Kasumi-1 (cell line): ENCODE measurements around the gene TMEM161B.
"Not testable (repeated sequence)": the region's sequence is repeated elsewhere in the genome, so short reads cannot be mapped to it uniquely, and the experiment has no call there.

ENCODE experiments used
- DNase-seq, 2 experiments: peaks; one replicate each; lab custom pipeline; 2025; lab: John Stamatoyannopoulos, UW

TMEM161B gene

DNA sequence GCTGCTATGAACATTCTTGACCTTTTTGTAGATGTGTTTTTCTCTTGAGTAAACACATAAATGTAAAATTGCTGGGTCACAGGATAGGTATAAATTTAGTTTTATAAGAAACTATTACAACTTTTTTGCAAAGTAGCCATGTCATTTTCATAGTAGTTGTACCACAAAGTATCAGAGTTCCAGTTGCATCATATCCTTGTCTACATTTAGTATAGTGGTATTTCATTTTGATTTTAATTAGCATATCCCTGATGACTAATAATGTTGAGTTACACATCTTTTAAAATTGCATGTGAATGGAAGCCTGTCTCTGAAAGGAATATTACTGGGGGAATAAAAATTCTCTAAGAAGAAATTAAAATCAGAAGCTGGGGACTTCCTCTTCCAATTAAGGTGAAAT is 85.4 kb downstream of the TMEM161B start:
- no peak for DNase-seq

DNA sequence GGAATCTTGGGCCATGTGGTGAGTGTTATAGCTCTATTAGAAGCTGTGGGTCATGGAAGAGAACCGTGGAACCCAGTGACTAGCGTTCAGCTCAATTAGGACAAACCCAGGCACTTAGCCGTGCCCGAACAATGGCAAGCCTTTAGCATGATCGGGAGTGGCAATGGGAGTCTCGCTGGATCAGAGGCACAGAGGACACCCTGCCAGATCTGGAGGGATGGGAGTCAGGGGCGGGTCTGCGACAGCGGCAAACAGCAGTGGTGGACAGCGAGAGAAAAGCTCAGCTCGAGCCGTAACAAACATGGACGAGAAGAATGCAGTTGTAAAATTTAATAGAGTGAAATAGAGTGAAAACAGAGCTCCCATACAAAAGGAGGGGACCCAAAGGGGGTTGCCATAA is 91.2 kb downstream of the TMEM161B start:
- DNase-seq: not testable (repeated sequence)

DNA sequence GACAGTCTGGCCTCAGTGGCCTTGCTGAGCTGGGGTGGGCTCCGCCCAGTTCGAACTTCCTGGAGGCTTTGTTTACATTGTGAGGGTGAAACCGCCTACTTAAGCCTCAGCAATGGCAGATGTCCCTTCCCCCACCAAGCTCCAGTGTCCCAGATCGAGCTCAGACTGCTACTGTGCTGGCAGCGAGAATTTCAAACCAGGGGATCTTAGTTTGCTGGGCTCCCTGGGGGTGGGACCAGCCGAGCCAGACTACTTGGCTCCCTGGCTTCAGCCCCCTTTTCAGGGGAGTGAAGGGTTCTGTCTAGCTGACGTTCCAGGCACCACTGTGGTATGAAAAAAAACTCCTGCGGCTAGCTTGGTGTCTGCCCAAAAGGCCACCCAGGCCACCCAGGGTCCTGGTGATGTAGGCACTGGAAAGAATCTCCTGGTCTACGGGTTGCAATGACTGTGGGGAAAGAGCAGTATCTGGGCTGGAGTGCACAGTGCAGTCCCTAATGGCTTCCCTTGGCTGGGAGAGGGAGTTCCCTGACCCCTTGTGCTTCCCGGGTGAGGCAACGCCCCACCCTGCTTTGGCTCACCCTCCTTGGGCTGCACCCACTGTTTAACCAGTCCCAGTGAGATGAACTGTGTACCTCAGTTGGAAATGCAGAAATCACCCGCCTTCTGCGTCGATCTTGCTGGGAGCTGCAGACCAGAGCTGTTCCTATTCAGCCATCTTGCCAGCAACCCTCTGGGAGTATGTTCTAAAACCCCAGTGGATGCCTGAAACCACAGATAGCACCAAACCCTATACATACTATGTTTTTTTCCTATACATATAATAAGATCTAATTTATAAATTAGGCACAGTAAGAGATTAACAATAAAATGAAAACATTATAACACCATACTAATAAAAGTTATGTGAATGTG is 95.5 kb downstream of the TMEM161B start:
- no peak for DNase-seq

DNA sequence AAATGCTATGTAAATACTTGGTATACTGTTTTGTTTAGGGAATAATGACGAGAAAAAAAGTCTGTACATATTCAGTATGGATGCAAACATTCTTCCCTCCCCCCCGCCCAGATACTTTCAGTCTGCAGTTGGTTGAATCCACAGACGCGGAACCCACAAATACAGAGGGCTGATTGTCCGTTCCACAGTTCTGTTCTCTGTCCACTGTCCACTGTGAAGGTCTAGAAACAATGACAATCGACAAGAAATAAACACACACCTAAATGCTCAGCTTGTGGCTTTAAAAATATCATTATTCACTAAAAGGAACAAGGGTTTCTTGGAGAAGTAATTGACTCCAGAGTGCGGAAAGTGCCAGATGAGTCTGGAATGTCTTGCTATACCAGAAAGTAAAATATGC is 109.1 kb downstream of the TMEM161B start:
- DNase-seq: no peak

DNA sequence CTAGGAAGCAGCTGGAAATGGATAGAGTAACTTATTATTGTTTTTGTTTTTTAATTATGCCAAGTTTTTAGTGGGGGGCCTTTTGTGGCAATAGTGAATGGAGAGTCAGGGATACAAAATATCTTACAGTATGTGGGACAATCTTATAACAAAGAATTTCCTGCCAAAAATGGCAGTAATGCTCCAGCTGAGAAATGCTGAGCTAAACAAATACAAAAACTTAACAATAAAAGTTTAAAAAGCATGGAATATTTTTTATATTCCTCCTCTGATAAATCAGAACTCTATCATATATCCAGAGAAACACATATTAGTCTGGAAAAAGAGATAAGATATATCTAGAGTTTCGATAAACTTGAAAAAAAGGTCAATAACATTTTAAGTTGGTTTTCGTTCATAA is 110.6 kb downstream of the TMEM161B start:
- no peak for DNase-seq

DNA sequence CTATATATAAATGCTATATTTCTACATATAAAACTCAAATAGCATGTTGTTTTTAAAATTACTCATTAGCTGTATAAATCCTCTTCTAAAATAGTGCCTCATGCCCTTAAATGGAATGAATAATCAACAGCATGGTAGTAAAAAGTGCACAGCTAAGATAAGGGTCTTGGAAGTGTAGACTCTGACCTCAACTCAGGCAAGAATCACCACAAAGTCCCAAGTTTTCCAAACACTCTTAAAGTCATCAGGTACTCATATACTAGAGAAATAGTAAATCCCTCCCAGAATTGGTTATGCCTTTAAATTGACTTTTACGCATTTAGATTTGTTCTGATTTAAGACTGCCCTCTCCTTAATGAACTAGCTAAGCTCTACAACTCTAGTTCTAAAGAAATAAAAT is 113.8 kb downstream of the TMEM161B start:
- no peak for DNase-seq

DNA sequence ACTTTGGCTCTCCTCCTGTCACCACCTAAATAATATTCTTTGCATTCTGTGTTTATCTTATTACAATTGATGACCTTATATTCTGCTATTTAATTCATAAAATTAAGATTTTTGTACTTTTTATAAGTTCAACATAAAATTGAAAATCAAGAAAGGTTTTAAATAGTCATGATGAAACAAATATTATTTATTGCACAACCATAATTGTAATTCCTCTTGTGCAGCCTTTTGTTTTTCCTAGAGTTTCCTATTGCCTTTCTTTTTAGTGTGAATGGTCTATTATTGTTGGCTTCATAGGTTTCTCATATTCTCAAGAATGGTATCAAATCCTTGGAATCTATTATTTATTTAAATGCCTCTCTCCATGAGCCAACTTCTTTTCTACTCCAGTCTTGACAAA is 117.9 kb downstream of the TMEM161B start:
- DNase-seq: no peak

DNA sequence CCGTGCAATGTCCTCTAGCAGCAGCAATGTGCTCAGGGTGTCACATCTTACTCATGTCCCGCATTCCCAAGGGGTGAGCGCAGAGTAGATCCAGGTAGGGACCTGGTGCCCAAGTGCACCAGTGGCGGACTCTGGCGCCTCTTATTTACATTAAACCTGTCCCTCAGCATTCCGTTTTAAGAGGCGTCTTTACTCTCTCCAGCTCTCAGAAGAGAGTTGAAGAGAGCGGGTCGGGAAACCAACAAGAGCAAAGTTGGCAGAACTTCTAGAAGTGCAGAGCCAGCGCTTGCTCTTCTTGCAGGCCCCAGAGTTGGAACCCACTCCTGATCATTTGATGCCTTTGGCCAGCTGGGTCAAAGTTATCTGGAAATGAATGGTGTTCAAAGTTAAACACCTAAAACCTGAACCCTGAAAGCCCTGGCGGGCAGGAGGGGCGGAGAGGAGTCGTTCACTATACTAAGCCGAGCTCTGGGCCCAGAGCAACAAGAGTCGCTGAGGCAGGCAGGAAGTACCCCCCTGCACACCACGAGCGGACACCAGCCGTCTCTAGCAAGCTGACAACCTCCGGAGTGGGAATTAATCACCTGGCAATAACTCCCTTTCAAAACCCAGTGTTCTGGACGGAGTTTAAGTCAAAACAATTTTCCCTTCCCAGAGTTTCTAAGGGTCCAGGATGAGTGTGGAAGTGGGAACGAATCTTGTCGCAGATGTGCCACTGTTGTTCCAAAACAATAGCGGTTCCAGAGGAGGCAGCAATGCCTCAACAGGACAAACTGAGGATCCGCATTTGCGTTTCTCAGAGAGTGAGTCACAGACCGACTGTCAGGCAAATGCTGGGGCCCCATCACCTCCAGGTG is 122.8 kb downstream of the TMEM161B start:
- no peak for DNase-seq

DNA sequence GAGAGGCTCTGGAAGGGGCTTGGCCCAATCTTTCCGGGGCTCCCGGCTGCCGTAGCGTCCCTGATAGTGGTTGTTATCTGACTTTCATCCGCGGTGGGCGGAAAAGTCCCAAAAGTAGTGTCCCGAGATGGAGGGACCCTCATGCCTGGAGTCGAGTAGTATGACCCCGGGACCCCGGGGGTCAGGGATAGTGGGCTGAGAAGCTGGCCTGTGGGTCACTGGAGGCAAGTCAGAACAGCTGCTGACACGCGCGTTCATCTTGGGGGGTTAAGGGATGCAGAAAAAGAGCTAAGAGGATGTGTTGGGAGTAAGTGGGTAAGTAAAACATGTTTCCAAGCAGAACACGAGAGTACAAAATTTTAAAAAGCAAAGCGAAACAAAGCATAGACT is 123.4 kb downstream of the TMEM161B start:
- DNase-seq: no peak
